Thymus (tissue), 14 donors: ENCODE results near the gene RBM8A. TPM values are rescaled to one million over a fixed set of nuclear protein-coding genes. Genes with fewer than 3 reads are reported as not detected.
A peak's percentile ranks its signal among the peaks of the same experiment; 100 is the strongest.

Experiments used
- DNase-seq, 9 donors: peaks; one replicate each; pipeline ENCODE4 v3.0.0-alpha.2; 2013; ENCODE audit warnings: low spot score in 9 of 9, low read depth in 6 of 9, missing footprints in 1 of 9
- H3K27ac ChIP-seq, 2 donors: one replicate each; pipeline ENCODE4 v1.5.1; 2013; ENCODE audit warnings: control low read depth in 1 of 2, low read depth in 1 of 2, low read length in 1 of 2, mild to moderate bottlenecking in 1 of 2, moderate library complexity in 1 of 2
- H3K27me3 ChIP-seq, 2 donors: one replicate each; pipeline ENCODE4 v1.5.1; 2013; ENCODE audit warnings: low read length in 1 of 2; ENCODE audit not compliant: control insufficient read depth in 2 of 2, insufficient read depth in 1 of 2
- H3K36me3 ChIP-seq, 2 donors: one replicate each; pipeline ENCODE4 v1.5.1; 2013; ENCODE audit warnings: low read length in 1 of 2, mild to moderate bottlenecking in 1 of 2, moderate library complexity in 1 of 2; ENCODE audit not compliant: control insufficient read depth in 2 of 2, insufficient read depth in 2 of 2
- H3K4me1 ChIP-seq, 2 donors: one replicate each; pipeline ENCODE4 v1.5.1; 2013; ENCODE audit warnings: low read length in 2 of 2; ENCODE audit not compliant: control insufficient read depth in 2 of 2, insufficient read depth in 2 of 2
- H3K4me3 ChIP-seq, 2 donors: one replicate each; pipeline ENCODE4 v1.5.1; 2013; ENCODE audit warnings: low read length in 2 of 2, control low read depth in 1 of 2, mild to moderate bottlenecking in 1 of 2
- H3K9me3 ChIP-seq, 2 donors: one replicate each; pipeline ENCODE4 v1.5.1; 2013; ENCODE audit warnings: low read length in 1 of 2, mild to moderate bottlenecking in 1 of 2; ENCODE audit not compliant: control insufficient read depth in 2 of 2, insufficient read depth in 1 of 2
- WGBS: extraction: QIAGEN DNeasy Blood & Tissue Kit; methylation state at CpG from one replicate; pipeline ENCODE4 v1.1.7; 2013; 5-methylcytosine and 5-hydroxymethylcytosine counted together
- long read RNA-seq, 10 donors: transcript quantifications; one replicate each; lab custom pipeline, GENCODE V29; 2026
- polyA plus RNA-seq: library from polyadenylated mRNA; stranded (reverse); fragments of 200-250 nt; gene quantifications from one replicate; pipeline ENCODE4 v1.2.3, GENCODE V29; 2013
- total RNA-seq: library from RNA; stranded (reverse); fragments of 120-200 nt; gene quantifications from one replicate; pipeline ENCODE4 v1.2.4, GENCODE V29; 2013
- donor health status: healthy.

Gene RBM8A
- total RNA-seq (225 TPM), polyA plus RNA-seq (112 TPM)
- long read RNA-seq, donor 1, full-length matches to known transcripts = 8 of 8 reads
- long read RNA-seq, donor 1, partial matches to known transcripts = 0 of 8 reads
- long read RNA-seq, donor 1, other reads (novel, unspliced or antisense) = 0 of 8 reads
- long read RNA-seq, donor 2, full-length matches to known transcripts = 89 of 136 reads
- long read RNA-seq, donor 2, partial matches to known transcripts = 33 of 136 reads
- long read RNA-seq, donor 2, other reads (novel, unspliced or antisense) = 14 of 136 reads
- long read RNA-seq, donor 3, full-length matches to known transcripts = 113 of 195 reads
- long read RNA-seq, donor 3, partial matches to known transcripts = 43 of 195 reads
- long read RNA-seq, donor 3, other reads (novel, unspliced or antisense) = 39 of 195 reads
- long read RNA-seq, donor 4, full-length matches to known transcripts = 34 of 48 reads
- long read RNA-seq, donor 4, partial matches to known transcripts = 8 of 48 reads
- long read RNA-seq, donor 4, other reads (novel, unspliced or antisense) = 6 of 48 reads
- long read RNA-seq, donor 5, full-length matches to known transcripts = 111 of 206 reads
- long read RNA-seq, donor 5, partial matches to known transcripts = 78 of 206 reads
- long read RNA-seq, donor 5, other reads (novel, unspliced or antisense) = 17 of 206 reads
- long read RNA-seq, donor 6, full-length matches to known transcripts = 39 of 56 reads
- long read RNA-seq, donor 6, partial matches to known transcripts = 0 of 56 reads
- long read RNA-seq, donor 6, other reads (novel, unspliced or antisense) = 17 of 56 reads
- long read RNA-seq, donor 7, full-length matches to known transcripts = 101 of 143 reads
- long read RNA-seq, donor 7, partial matches to known transcripts = 42 of 143 reads
- long read RNA-seq, donor 7, other reads (novel, unspliced or antisense) = 0 of 143 reads
- long read RNA-seq, donor 8, full-length matches to known transcripts = 43 of 54 reads
- long read RNA-seq, donor 8, partial matches to known transcripts = 0 of 54 reads
- long read RNA-seq, donor 8, other reads (novel, unspliced or antisense) = 11 of 54 reads
- long read RNA-seq, donor 9, full-length matches to known transcripts = 40 of 52 reads
- long read RNA-seq, donor 9, partial matches to known transcripts = 5 of 52 reads
- long read RNA-seq, donor 9, other reads (novel, unspliced or antisense) = 7 of 52 reads
- long read RNA-seq, donor 10, full-length matches to known transcripts = 64 of 87 reads
- long read RNA-seq, donor 10, partial matches to known transcripts = 15 of 87 reads
- long read RNA-seq, donor 10, other reads (novel, unspliced or antisense) = 8 of 87 reads

- Histone ChIP-seq H3K27me3 (no peaks in the 10 kb centered on the region), H3K27ac (peak within 1 kb of the TSS; percentile 97 to 99), H3K4me3 (peak within 1 kb of the TSS; percentile 88 to 93), H3K9me3 (no peaks in the 10 kb centered on the region), H3K36me3 (peaks cover 10 to 17% of the 10 kb centered on the region in 2 donors), H3K4me1 (peaks cover 4 to 14% of the 10 kb centered on the region in 2 donors)
- peak; percentile 93 to 99 (median 98) for DNase-seq
- under 1% methylated on average over 41 of the region's 41 CpGs for WGBS
Observed at GRCh38 chr1:145927063-145927886, at the start of gene RBM8A. Gene RBM8A, minus strand, starts transcription at chr1:145927484. Its CDS starts 58 bp downstream, at chr1:145927426.

GRCh38 chr1:145977016-145977415 is 49.7 kb upstream of the RBM8A start:
- no peaks in the 10 kb centered on the region for H3K36me3 ChIP-seq
- no peak overlapping the region for H3K4me3 ChIP-seq
- no peak overlapping the region for H3K27ac ChIP-seq
- H3K9me3 ChIP-seq = no peaks in the 10 kb centered on the region
- peaks cover 31 to 50% of the 10 kb centered on the region in 2 donors for H3K4me1 ChIP-seq
- 93% methylated on average over 5 of the region's 5 CpGs for WGBS
- no peaks in the 10 kb centered on the region for H3K27me3 ChIP-seq
- DNase-seq = no peak

GRCh38 chr1:145975216-145975615 is 47.9 kb upstream of the RBM8A start:
- peaks cover 26 to 32% of the 10 kb centered on the region in 2 donors for H3K4me1 ChIP-seq
- no peaks in the 10 kb centered on the region for H3K36me3 ChIP-seq
- H3K27me3 ChIP-seq = no peaks in the 10 kb centered on the region
- DNase-seq = no peak
- no peak overlapping the region for H3K4me3 ChIP-seq
- no peak overlapping the region for H3K27ac ChIP-seq
- WGBS = 94% methylated on average over 4 of the region's 4 CpGs
- no peaks in the 10 kb centered on the region for H3K9me3 ChIP-seq

GRCh38 chr1:145974721-145975120 is 47.4 kb upstream of the RBM8A start:
- Histone ChIP-seq H3K36me3 (no peaks in the 10 kb centered on the region), H3K4me3 (no peak overlapping the region), H3K9me3 (no peaks in the 10 kb centered on the region), H3K27me3 (no peaks in the 10 kb centered on the region), H3K4me1 (peaks cover 22 to 28% of the 10 kb centered on the region in 2 donors), H3K27ac (no peak overlapping the region)
- DNase-seq = no peak
- 96% methylated on average over 7 of the region's 7 CpGs for WGBS

GRCh38 chr1:145972580-145972979 is 45.3 kb upstream of the RBM8A start:
- Histone ChIP-seq H3K36me3 (peaks cover 0 to under 1% of the 10 kb centered on the region in 2 donors), H3K27me3 (no peaks in the 10 kb centered on the region), H3K4me3 (no peak overlapping the region), H3K4me1 (peaks cover 1 to 6% of the 10 kb centered on the region in 2 donors), H3K27ac (no peak overlapping the region), H3K9me3 (no peaks in the 10 kb centered on the region)
- DNase-seq = no peak
- 98% methylated on average over 7 of the region's 7 CpGs for WGBS

GRCh38 chr1:145967288-145967687 is 40.0 kb upstream of the RBM8A start:
- Histone ChIP-seq H3K27ac (no peak overlapping the region), H3K27me3 (peaks cover 0 to 12% of the 10 kb centered on the region in 2 donors), H3K4me3 (no peak overlapping the region), H3K4me1 (peaks cover 11 to 19% of the 10 kb centered on the region in 2 donors), H3K9me3 (peaks cover 2 to 4% of the 10 kb centered on the region in 2 donors), H3K36me3 (peaks cover 4% of the 10 kb centered on the region in 2 donors)
- DNase-seq = no peak
- 97% methylated on average over 2 of the region's 2 CpGs for WGBS

GRCh38 chr1:145965119-145965744 is 37.9 kb upstream of the RBM8A start:
- Histone ChIP-seq H3K9me3 (peaks cover 2 to 7% of the 10 kb centered on the region in 2 donors), H3K4me1 (peaks cover 14 to 39% of the 10 kb centered on the region in 2 donors), H3K4me3 (peak overlapping the region; percentile 69 to 85), H3K27ac (peak overlapping the region; percentile 60 to 74), H3K36me3 (peaks cover 4% of the 10 kb centered on the region in 2 donors), H3K27me3 (peaks cover 0 to 32% of the 10 kb centered on the region in 2 donors)
- 2% methylated on average over 5 of the region's 5 CpGs for WGBS
- DNase-seq = no peak
